ENCODE measurements around the gene RALGAPA2.

The RALGAPA2 gene

GRCh38 chr20:20528861-20529260, 183.6 kb downstream of the RALGAPA2 start:
- Histone ChIP-seq H3K27me3 (ENCODE audit: control insufficient read depth, insufficient read depth, low read length) (no peaks in the 10 kb centered on the region), H3K27ac (ENCODE audit: low read length) (no peak overlapping the region), H3K9me3 (ENCODE audit: control insufficient read depth, low read depth, low read length) (no peaks in the 10 kb centered on the region), H3K4me3 (ENCODE audit: low read length) (no peak overlapping the region), H3K36me3 (ENCODE audit: control insufficient read depth, low read depth, low read length) (no peaks in the 10 kb centered on the region), H3K9ac (ENCODE audit: low read length) (no peak overlapping the region), H3K4me1 (ENCODE audit: control insufficient read depth, low read depth, low read length) (peaks cover 5% of the 10 kb centered on the region)

GRCh38 chr20:20527661-20528060, 184.8 kb downstream of the RALGAPA2 start:
- peaks cover 5% of the 10 kb centered on the region for H3K4me1 ChIP-seq (ENCODE audit: control insufficient read depth, low read depth, low read length)
- H3K9me3 ChIP-seq (ENCODE audit: control insufficient read depth, low read depth, low read length): no peaks in the 10 kb centered on the region
- H3K36me3 ChIP-seq (ENCODE audit: control insufficient read depth, low read depth, low read length): no peaks in the 10 kb centered on the region
- no peak overlapping the region for H3K9ac ChIP-seq (ENCODE audit: low read length)
- no peak overlapping the region for H3K4me3 ChIP-seq (ENCODE audit: low read length)
- H3K27me3 ChIP-seq (ENCODE audit: control insufficient read depth, insufficient read depth, low read length): no peaks in the 10 kb centered on the region
- no peak overlapping the region for H3K27ac ChIP-seq (ENCODE audit: low read length)

- no peaks in the 10 kb centered on the region for H3K27me3 ChIP-seq (ENCODE audit: control insufficient read depth, insufficient read depth, low read length)
- no peaks in the 10 kb centered on the region for H3K36me3 ChIP-seq (ENCODE audit: control insufficient read depth, low read depth, low read length)
- no peaks in the 10 kb centered on the region for H3K9me3 ChIP-seq (ENCODE audit: control insufficient read depth, low read depth, low read length)
- H3K27ac ChIP-seq (ENCODE audit: low read length): no peak overlapping the region
- no peak overlapping the region for H3K9ac ChIP-seq (ENCODE audit: low read length)
- no peak overlapping the region for H3K4me3 ChIP-seq (ENCODE audit: low read length)
- H3K4me1 ChIP-seq (ENCODE audit: control insufficient read depth, low read depth, low read length): no peaks in the 10 kb centered on the region
Observed at GRCh38 chr20:20525756-20526155, 186.7 kb downstream of the RALGAPA2 start.

- Histone ChIP-seq H3K36me3 (ENCODE audit: control insufficient read depth, low read depth, low read length) (no peaks in the 10 kb centered on the region), H3K9ac (ENCODE audit: low read length) (no peak overlapping the region), H3K9me3 (ENCODE audit: control insufficient read depth, low read depth, low read length) (no peaks in the 10 kb centered on the region), H3K27ac (ENCODE audit: low read length) (no peak overlapping the region), H3K27me3 (ENCODE audit: control insufficient read depth, insufficient read depth, low read length) (no peaks in the 10 kb centered on the region), H3K4me3 (ENCODE audit: low read length) (no peak overlapping the region), H3K4me1 (ENCODE audit: control insufficient read depth, low read depth, low read length) (no peaks in the 10 kb centered on the region)
Observed at GRCh38 chr20:20525214-20525613, 187.2 kb downstream of the RALGAPA2 start.

GRCh38 chr20:20524756-20525155, 187.7 kb downstream of the RALGAPA2 start:
- Histone ChIP-seq H3K4me3 (ENCODE audit: low read length) (no peak overlapping the region), H3K36me3 (ENCODE audit: control insufficient read depth, low read depth, low read length) (no peaks in the 10 kb centered on the region), H3K9ac (ENCODE audit: low read length) (no peak overlapping the region), H3K27me3 (ENCODE audit: control insufficient read depth, insufficient read depth, low read length) (no peaks in the 10 kb centered on the region), H3K4me1 (ENCODE audit: control insufficient read depth, low read depth, low read length) (no peaks in the 10 kb centered on the region), H3K27ac (ENCODE audit: low read length) (no peak overlapping the region), H3K9me3 (ENCODE audit: control insufficient read depth, low read depth, low read length) (no peaks in the 10 kb centered on the region)

- Histone ChIP-seq H3K27me3 (ENCODE audit: control insufficient read depth, insufficient read depth, low read length) (no peaks in the 10 kb centered on the region), H3K4me3 (ENCODE audit: low read length) (no peak overlapping the region), H3K9me3 (ENCODE audit: control insufficient read depth, low read depth, low read length) (no peaks in the 10 kb centered on the region), H3K36me3 (ENCODE audit: control insufficient read depth, low read depth, low read length) (no peaks in the 10 kb centered on the region), H3K27ac (ENCODE audit: low read length) (no peak overlapping the region), H3K4me1 (ENCODE audit: control insufficient read depth, low read depth, low read length) (no peaks in the 10 kb centered on the region), H3K9ac (ENCODE audit: low read length) (no peak overlapping the region)
Observed at GRCh38 chr20:20521736-20522135, 190.7 kb downstream of the RALGAPA2 start.

GRCh38 chr20:20520776-20521175, 191.7 kb downstream of the RALGAPA2 start:
- H3K27ac ChIP-seq (ENCODE audit: low read length): no peak overlapping the region
- no peaks in the 10 kb centered on the region for H3K9me3 ChIP-seq (ENCODE audit: control insufficient read depth, low read depth, low read length)
- H3K27me3 ChIP-seq (ENCODE audit: control insufficient read depth, insufficient read depth, low read length): no peaks in the 10 kb centered on the region
- no peaks in the 10 kb centered on the region for H3K36me3 ChIP-seq (ENCODE audit: control insufficient read depth, low read depth, low read length)
- no peak overlapping the region for H3K9ac ChIP-seq (ENCODE audit: low read length)
- H3K4me3 ChIP-seq (ENCODE audit: low read length): no peak overlapping the region
- no peaks in the 10 kb centered on the region for H3K4me1 ChIP-seq (ENCODE audit: control insufficient read depth, low read depth, low read length)

GRCh38 chr20:20519269-20519668, 193.2 kb downstream of the RALGAPA2 start:
- Histone ChIP-seq H3K36me3 (ENCODE audit: control insufficient read depth, low read depth, low read length) (no peaks in the 10 kb centered on the region), H3K9me3 (ENCODE audit: control insufficient read depth, low read depth, low read length) (peaks cover under 1% of the 10 kb centered on the region), H3K4me1 (ENCODE audit: control insufficient read depth, low read depth, low read length) (no peaks in the 10 kb centered on the region), H3K27me3 (ENCODE audit: control insufficient read depth, insufficient read depth, low read length) (no peaks in the 10 kb centered on the region), H3K27ac (ENCODE audit: low read length) (no peak overlapping the region), H3K4me3 (ENCODE audit: low read length) (no peak overlapping the region), H3K9ac (ENCODE audit: low read length) (no peak overlapping the region)

- no peak overlapping the region for H3K27ac ChIP-seq (ENCODE audit: low read length)
Observed at GRCh38 chr20:20518263-20518662, 194.2 kb downstream of the RALGAPA2 start.

GRCh38 chr20:20517296-20517695, 195.1 kb downstream of the RALGAPA2 start:
- peaks cover 7% of the 10 kb centered on the region for H3K36me3 ChIP-seq (ENCODE audit: control insufficient read depth, low read depth, low read length)
- H3K9me3 ChIP-seq (ENCODE audit: control insufficient read depth, low read depth, low read length): peaks cover 5% of the 10 kb centered on the region
- H3K4me3 ChIP-seq (ENCODE audit: low read length): no peak overlapping the region
- no peak overlapping the region for H3K9ac ChIP-seq (ENCODE audit: low read length)
- no peaks in the 10 kb centered on the region for H3K27me3 ChIP-seq (ENCODE audit: control insufficient read depth, insufficient read depth, low read length)
- no peaks in the 10 kb centered on the region for H3K4me1 ChIP-seq (ENCODE audit: control insufficient read depth, low read depth, low read length)
- no peak overlapping the region for H3K27ac ChIP-seq (ENCODE audit: low read length)

More at GRCh38 chr20:20518263-20518662, 194.2 kb downstream of the RALGAPA2 start:
- Histone ChIP-seq H3K4me3 (ENCODE audit: low read length) (no peak overlapping the region), H3K27me3 (ENCODE audit: control insufficient read depth, insufficient read depth, low read length) (no peaks in the 10 kb centered on the region), H3K4me1 (ENCODE audit: control insufficient read depth, low read depth, low read length) (no peaks in the 10 kb centered on the region), H3K9me3 (ENCODE audit: control insufficient read depth, low read depth, low read length) (peaks cover 5% of the 10 kb centered on the region), H3K9ac (ENCODE audit: low read length) (no peak overlapping the region), H3K36me3 (ENCODE audit: control insufficient read depth, low read depth, low read length) (no peaks in the 10 kb centered on the region)

- Histone ChIP-seq H3K27ac (ENCODE audit: low read length) (no peak overlapping the region), H3K4me3 (ENCODE audit: low read length) (no peak overlapping the region), H3K9me3 (ENCODE audit: control insufficient read depth, low read depth, low read length) (peaks cover 5% of the 10 kb centered on the region), H3K27me3 (ENCODE audit: control insufficient read depth, insufficient read depth, low read length) (no peaks in the 10 kb centered on the region), H3K36me3 (ENCODE audit: control insufficient read depth, low read depth, low read length) (peaks cover 12% of the 10 kb centered on the region), H3K9ac (ENCODE audit: low read length) (no peak overlapping the region), H3K4me1 (ENCODE audit: control insufficient read depth, low read depth, low read length) (no peaks in the 10 kb centered on the region)
Observed at GRCh38 chr20:20513720-20514119, 198.7 kb downstream of the RALGAPA2 start.

- Histone ChIP-seq H3K27me3 (ENCODE audit: control insufficient read depth, insufficient read depth, low read length) (no peaks in the 10 kb centered on the region), H3K4me1 (ENCODE audit: control insufficient read depth, low read depth, low read length) (peaks cover 5% of the 10 kb centered on the region), H3K9ac (ENCODE audit: low read length) (no peak overlapping the region), H3K27ac (ENCODE audit: low read length) (no peak overlapping the region), H3K9me3 (ENCODE audit: control insufficient read depth, low read depth, low read length) (no peaks in the 10 kb centered on the region), H3K4me3 (ENCODE audit: low read length) (no peak overlapping the region), H3K36me3 (ENCODE audit: control insufficient read depth, low read depth, low read length) (no peaks in the 10 kb centered on the region)
Observed at GRCh38 chr20:20505554-20505953, 206.9 kb downstream of the RALGAPA2 start.

Measured in iPS-18a (cell line).